KG1 (cell line): Measurements from ENCODE around the gene R3HDM1.
A peak's percentile ranks its signal among the peaks of the same experiment; 100 is the strongest.
"Not testable (repeated sequence)": the region's sequence is repeated elsewhere in the genome, so short reads cannot be mapped to it uniquely, and the experiment has no call there.

ENCODE experiments used
- DNase-seq: peaks from one replicate; lab custom pipeline; 2025; lab: John Stamatoyannopoulos, UW

Gene R3HDM1

GRCh38 chr2:135531231-135532197, at the start of gene R3HDM1:
Gene R3HDM1 (plus strand): TSS chr2:135531484. CDS start chr2:135604846, 73,362 bp downstream.
- DNase-seq = peak; percentile 98

- DNase-seq = no peak
Measured at GRCh38 chr2:135485441-135485840, 45.8 kb upstream of the R3HDM1 start.

- no peak for DNase-seq
Measured at GRCh38 chr2:135490376-135490775, 40.9 kb upstream of the R3HDM1 start.

- no peak for DNase-seq
Measured at GRCh38 chr2:135494503-135494902, 36.8 kb upstream of the R3HDM1 start.

- no peak for DNase-seq
Measured at GRCh38 chr2:135494917-135495316, 36.4 kb upstream of the R3HDM1 start.

- not testable (repeated sequence) for DNase-seq
Measured at GRCh38 chr2:135498588-135498987, 32.7 kb upstream of the R3HDM1 start.

GRCh38 chr2:135504811-135505210, 26.5 kb upstream of the R3HDM1 start:
- DNase-seq = no peak

GRCh38 chr2:135510577-135510976, 20.7 kb upstream of the R3HDM1 start:
- DNase-seq = no peak

GRCh38 chr2:135512099-135512498, 19.2 kb upstream of the R3HDM1 start:
- no peak for DNase-seq

GRCh38 chr2:135525786-135526185, 5.5 kb upstream of the R3HDM1 start:
- no peak for DNase-seq

- no peak for DNase-seq
Measured at GRCh38 chr2:135528006-135528405, 3.3 kb upstream of the R3HDM1 start.

GRCh38 chr2:135530313-135531230, 712 bp upstream of the R3HDM1 start, which contains the start of gene ZRANB3:
Gene ZRANB3 (minus strand): TSS chr2:135531218.
- peak; percentile 98 for DNase-seq

GRCh38 chr2:135532581-135532980, 1.3 kb downstream of the R3HDM1 start:
- DNase-seq = no peak

- DNase-seq = not testable (repeated sequence)
Measured at GRCh38 chr2:135533545-135533944, 2.3 kb downstream of the R3HDM1 start.

GRCh38 chr2:135546436-135546835, 15.2 kb downstream of the R3HDM1 start:
- DNase-seq = no peak

- DNase-seq = no peak
Measured at GRCh38 chr2:135547311-135547710, 16.0 kb downstream of the R3HDM1 start.

GRCh38 chr2:135551356-135551755, 20.1 kb downstream of the R3HDM1 start:
- no peak for DNase-seq

- no peak for DNase-seq
Measured at GRCh38 chr2:135552887-135553286, 21.6 kb downstream of the R3HDM1 start.

- no peak for DNase-seq
Measured at GRCh38 chr2:135555311-135555710, 24.0 kb downstream of the R3HDM1 start.

GRCh38 chr2:135557530-135557929, 26.2 kb downstream of the R3HDM1 start:
- DNase-seq = no peak

GRCh38 chr2:135561925-135562324, 30.6 kb downstream of the R3HDM1 start:
- no peak for DNase-seq

GRCh38 chr2:135563793-135564192, 32.5 kb downstream of the R3HDM1 start:
- no peak for DNase-seq
